RWPE1 (cell line): Measurements from ENCODE around the gene RHOBTB3.

Experiments
- CTCF ChIA-PET: fragments of 350-600 bp; sonication (Branson Sonifier 250); formaldehyde crosslinking; extraction: SDS; loops from one replicate; lab custom pipeline; 2021; lab: Yijun Ruan, JAX
- POLR2A ChIA-PET: fragments of 400-600 bp; formaldehyde crosslinking; extraction: SDS; loops from one replicate; lab custom pipeline; 2020; ENCODE audit warnings: antibody characterized with exemption; ENCODE audit not compliant: low non-redundant PET; lab: Yijun Ruan, JAX
- DNase-seq: peaks from one replicate; pipeline ENCODE4 v3.0.0; 2012; ENCODE audit warnings: low spot score
- H3K27ac ChIP-seq: fragments of 450-650 bp; 2 replicates; pipeline ENCODE4 v1.5.1; 2017
- CTCF ChIP-seq: fragments of 450-650 bp; conservative IDR thresholded peaks from 2 replicates; pipeline ENCODE4 v1.5.1; 2017; ENCODE audit warnings: low read depth, mild to moderate bottlenecking

Gene RHOBTB3

GRCh38 chr5:95840956-95841705 lies 110.0 kb downstream of the RHOBTB3 start:
- ChIA-PET CTCF (interaction anchor here (0.5 to 1.6 kb wide), 2 partner anchors 22 to 60 kb away, joined by 3 to 6 read pairs; no protein-coding TSS in a partner anchor), POLR2A (no interaction called here)
- H3K27ac ChIP-seq, result no peak overlapping the region
- no peak for DNase-seq
- no peak for TF ChIP-seq CTCF

- CTCF ChIA-PET, result interaction anchor here (0.5 to 1.6 kb wide), 3 partner anchors 61 to 223 kb away, joined by 3 to 6 read pairs (median 4); no protein-coding TSS in a partner anchor
- H3K27ac ChIP-seq, result no peak overlapping the region
- TF ChIP-seq CTCF, result no peak
- POLR2A ChIA-PET, result no interaction called here
- no peak for DNase-seq
Measured at GRCh38 chr5:95841914-95842812, 111.0 kb downstream of the RHOBTB3 start.

- POLR2A ChIA-PET, result no interaction called here
- no peak for DNase-seq
- H3K27ac ChIP-seq, result no peak overlapping the region
- CTCF ChIA-PET, result no interaction called here
- TF ChIP-seq CTCF, result no peak
Measured at GRCh38 chr5:95842854-95843544, 111.9 kb downstream of the RHOBTB3 start.

DNA sequence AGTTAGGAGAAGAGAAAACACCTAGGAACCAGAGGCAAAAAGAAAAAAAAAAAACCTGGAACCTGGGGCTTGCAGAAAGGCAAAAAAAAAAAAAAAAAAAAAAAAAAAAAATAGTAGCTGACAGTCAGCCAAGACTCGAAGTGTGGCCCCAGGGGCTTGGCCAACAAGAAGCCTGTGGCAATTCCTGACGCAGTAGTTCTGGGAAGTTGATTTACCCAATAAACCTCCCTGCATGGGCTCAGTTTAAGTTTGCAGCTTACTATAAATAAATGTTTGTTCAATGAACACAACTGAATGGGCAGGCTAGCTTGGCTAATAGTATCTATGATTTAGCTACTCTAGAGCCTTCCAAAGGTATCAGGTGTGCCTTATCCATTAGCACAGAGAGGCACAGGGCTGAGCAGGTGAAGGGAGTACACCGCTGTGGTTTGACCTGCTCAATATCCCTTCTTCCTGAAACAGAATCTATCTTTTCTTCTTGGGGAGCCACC lies 112.6 kb downstream of the RHOBTB3 start:
- no peak overlapping the region for H3K27ac ChIP-seq
- CTCF ChIA-PET, result no interaction called here
- POLR2A ChIA-PET, result interaction anchor here (0.7 kb wide), 1 partner anchor 13 kb away, joined by 3 read pairs; no protein-coding TSS in a partner anchor
- no peak for DNase-seq
- no peak for TF ChIP-seq CTCF

- POLR2A ChIA-PET, result no interaction called here
- no peak for TF ChIP-seq CTCF
- H3K27ac ChIP-seq, result no peak overlapping the region
- DNase-seq, result no peak
- CTCF ChIA-PET, result interaction anchor here (1.1 to 1.6 kb wide), 2 partner anchors 64 to 180 kb away, joined by 5 to 7 read pairs; no protein-coding TSS in a partner anchor
Measured at GRCh38 chr5:95845391-95845790, 114.3 kb downstream of the RHOBTB3 start.
